Ovary (tissue), 9 donors: ENCODE measurements around the gene USP17L29. TPM values are rescaled to one million over a fixed set of nuclear protein-coding genes. Genes with fewer than 3 reads are reported as not detected.
"Not testable (repeated sequence)": the region's sequence is repeated elsewhere in the genome, so short reads cannot be mapped to it uniquely, and the experiment has no call there.

Experiments
- DNase-seq, 5 donors: peaks; one replicate each; pipeline ENCODE4 v3.0.0-alpha.2; 2019 to 2020
- H3K27ac ChIP-seq, 2 donors: fragments of 200-600 bp; one replicate each; pipeline versions ENCODE4 v1.5.1 to v1.8.0; 2019 to 2022
- H3K27me3 ChIP-seq: fragments of 200-600 bp; one replicate; pipeline ENCODE4 v1.8.0; 2022
- H3K36me3 ChIP-seq: fragments of 200-600 bp; sonication (generic); one replicate; pipeline ENCODE4 v1.5.1; 2019
- H3K4me1 ChIP-seq: one replicate; pipeline ENCODE4 v1.8.1; 2013; ENCODE audit warnings: mild to moderate bottlenecking, moderate library complexity; ENCODE audit not compliant: insufficient read depth
- H3K4me3 ChIP-seq: fragments of 200-600 bp; sonication (generic); one replicate; pipeline ENCODE4 v1.5.1; 2017
- H3K9me3 ChIP-seq, 2 donors: fragments of 200-600 bp in 1 of 2; sonication (generic) in 1 of 2; one replicate each; pipeline versions ENCODE4 v1.5.1 to v1.8.1; 2013 to 2019; ENCODE audit warnings: mild to moderate bottlenecking in 1 of 2, moderate library complexity in 1 of 2
- EP300 ChIP-seq: sonication (generic); formaldehyde crosslinking; IDR thresholded peaks from one replicate; pipeline ENCODE4 v1.6.1; 2017; ENCODE audit warnings: antibody characterized with exemption
- POLR2A ChIP-seq: fragments of 450-650 bp; IDR thresholded peaks from one replicate; pipeline ENCODE4 v1.6.1; 2017; ENCODE audit warnings: antibody characterized with exemption, mild to moderate bottlenecking, moderate library complexity
- WGBS, 3 donors: extraction: QIAGEN DNeasy Blood & Tissue Kit in 1 of 3; methylation state at CpG; one replicate each; pipeline versions ENCODE4 v1.1.5 to v1.1.7; 2013 to 2017; 5-methylcytosine and 5-hydroxymethylcytosine counted together
- intact Hi-C, 4 donors: fragments of 100-400 bp; cut with DNase I; formaldehyde crosslinking; loops; one replicate each; pipeline versions ENCODE4 v1.11.0 to v1.15.1; 2022 to 2023
- polyA plus RNA-seq, 2 donors: library from polyadenylated mRNA; stranded (reverse); fragments of 200-250 nt in 1 of 2; fragments of 350-450 nt in 1 of 2; fragmentation: Illumina TruSeq in 1 of 2; extraction: RNeasy Lipid Tissue Mini Kit (QIAGEN cat#74804) in 1 of 2; gene quantifications; one replicate each; pipeline ENCODE4 v1.2.3, GENCODE V29; 2013 to 2014
- total RNA-seq, 7 donors: library from RNA; depleted of rRNA in 2 of 7; stranded (reverse); fragments of >200 nt in 2 of 7; fragmentation: NEBNext Ultra II Directional in 3 of 7; extraction: Animal tissue kit (Norgen Biotek cat#: 25700) in 3 of 7; gene quantifications; one replicate each; pipeline versions ENCODE4 v1.1.0 to v1.2.4, GENCODE V29; 2016 to 2023
- TF ChIP-seq, protein P1 (sequence below), 3 donors: fragments of 450-650 bp in 2 of 3; fragments of 200-600 bp in 1 of 3; IDR thresholded peaks; one replicate each; pipeline versions ENCODE4 v1.5.1 to v1.8.0; 2016 to 2022; ENCODE audit warnings: antibody characterized with exemption in 3 of 3, mild to moderate bottlenecking in 1 of 3
- donor health status: DM: no; HTN: no; CAD: no; lungs with moderate emphysema.
- donor health status: DM: no; HTN: no; CAD: no.
- donor health status: Bipolar disorder and iron deficiency.
- donor health status: DM: yes; HTN: yes; CAD: no.
- donor health status: DM: no; HTN: no; CAD: no.
- donor health status: DM: yes; HTN: yes; CAD: no.

The USP17L29 gene
- total and polyA plus RNA-seq, 9 donors: not detected

DNA sequence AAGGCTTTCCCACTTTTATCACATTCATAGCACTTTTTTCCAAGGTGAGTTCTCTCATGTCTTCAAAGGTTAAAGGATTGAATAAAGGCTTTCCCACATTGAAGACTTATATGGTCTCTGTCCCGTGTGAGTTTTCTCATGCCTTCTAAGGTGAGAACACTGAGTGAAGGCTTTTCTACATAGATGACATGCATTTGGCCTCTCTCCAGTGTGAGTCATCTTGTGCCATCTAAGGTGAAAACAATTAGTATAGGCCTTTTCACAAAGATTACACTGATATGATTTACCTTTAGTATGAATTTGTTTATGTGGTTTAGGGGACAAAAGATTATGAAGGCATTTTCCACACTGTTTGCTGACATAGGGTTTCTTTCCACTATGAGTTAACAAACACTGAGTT lies 30.7 kb downstream of the USP17L29 start:
- no peak for TF ChIP-seq EP300
- no peak for TF ChIP-seq POLR2A
- TF ChIP-seq, protein P1, sequence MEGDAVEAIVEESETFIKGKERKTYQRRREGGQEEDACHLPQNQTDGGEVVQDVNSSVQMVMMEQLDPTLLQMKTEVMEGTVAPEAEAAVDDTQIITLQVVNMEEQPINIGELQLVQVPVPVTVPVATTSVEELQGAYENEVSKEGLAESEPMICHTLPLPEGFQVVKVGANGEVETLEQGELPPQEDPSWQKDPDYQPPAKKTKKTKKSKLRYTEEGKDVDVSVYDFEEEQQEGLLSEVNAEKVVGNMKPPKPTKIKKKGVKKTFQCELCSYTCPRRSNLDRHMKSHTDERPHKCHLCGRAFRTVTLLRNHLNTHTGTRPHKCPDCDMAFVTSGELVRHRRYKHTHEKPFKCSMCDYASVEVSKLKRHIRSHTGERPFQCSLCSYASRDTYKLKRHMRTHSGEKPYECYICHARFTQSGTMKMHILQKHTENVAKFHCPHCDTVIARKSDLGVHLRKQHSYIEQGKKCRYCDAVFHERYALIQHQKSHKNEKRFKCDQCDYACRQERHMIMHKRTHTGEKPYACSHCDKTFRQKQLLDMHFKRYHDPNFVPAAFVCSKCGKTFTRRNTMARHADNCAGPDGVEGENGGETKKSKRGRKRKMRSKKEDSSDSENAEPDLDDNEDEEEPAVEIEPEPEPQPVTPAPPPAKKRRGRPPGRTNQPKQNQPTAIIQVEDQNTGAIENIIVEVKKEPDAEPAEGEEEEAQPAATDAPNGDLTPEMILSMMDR (IDR thresholded peaks at IDR 0.05): no peak
- Histone ChIP-seq H3K4me1 (no peaks in the 10 kb centered on the region), H3K27me3 (no peaks in the 10 kb centered on the region), H3K9me3 (no peaks in the 10 kb centered on the region), H3K27ac (no peak overlapping the region), H3K4me3 (no peak overlapping the region), H3K36me3 (no peaks in the 10 kb centered on the region)
- no peak for DNase-seq
- 71 to 82% (median 76%) methylated on average over 1 of the region's 1 CpG for WGBS, 3 donors
- intact Hi-C loops: no loop called here

DNA sequence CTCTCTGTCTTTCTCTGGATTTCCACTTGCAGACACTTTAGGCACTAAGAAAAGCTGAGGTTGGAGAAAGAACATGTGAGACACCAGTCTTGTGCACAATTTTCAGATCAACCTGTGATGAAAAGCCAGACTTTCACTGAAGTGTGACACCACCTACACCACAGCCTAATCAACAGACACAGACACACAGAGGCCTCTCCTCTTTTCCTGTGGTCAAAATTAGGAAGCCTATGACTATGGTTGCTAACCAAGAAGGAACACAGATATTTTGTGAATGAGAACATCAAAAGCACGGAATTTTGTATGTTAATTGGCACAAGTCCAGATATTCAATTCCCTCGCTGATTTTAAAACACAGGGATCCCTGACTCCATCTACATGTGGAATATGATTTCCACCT lies 35.6 kb downstream of the USP17L29 start:
- H3K27me3 ChIP-seq, H3K9me3 ChIP-seq, H3K27ac ChIP-seq, intact Hi-C loops, H3K4me3 ChIP-seq, H3K4me1 ChIP-seq, H3K36me3 ChIP-seq, DNase-seq: not testable (repeated sequence)
- WGBS, 3 donors: 43 to 54% (median 47%) methylated on average over 2 of the region's 2 CpGs

Other genes starting within 250 kb of the USP17L29 start
- gene FAM90A26, start 183.2 kb upstream of the USP17L29 start, total RNA-seq: not detected
- not detected for gene FAM90A26, start 183.2 kb upstream of the USP17L29 start, polyA plus RNA-seq
- gene USP17L10, start 143.0 kb upstream of the USP17L29 start, total RNA-seq: not detected
- gene USP17L10, start 143.0 kb upstream of the USP17L29 start, polyA plus RNA-seq: not detected
- gene USP17L11, start 138.2 kb upstream of the USP17L29 start, total RNA-seq: under 1 TPM in 2 of 7 donors, not detected in 5; 0.15 TPM
- not detected for gene USP17L11, start 138.2 kb upstream of the USP17L29 start, polyA plus RNA-seq
- not detected for gene USP17L12, start 133.5 kb upstream of the USP17L29 start, total RNA-seq
- gene USP17L12, start 133.5 kb upstream of the USP17L29 start, polyA plus RNA-seq: not detected
- not detected for gene USP17L13, start 128.7 kb upstream of the USP17L29 start, total RNA-seq
- not detected for gene USP17L13, start 128.7 kb upstream of the USP17L29 start, polyA plus RNA-seq
- not detected for gene USP17L15, start 119.3 kb upstream of the USP17L29 start, total RNA-seq
- gene USP17L15, start 119.3 kb upstream of the USP17L29 start, polyA plus RNA-seq: not detected
- under 1 TPM in 2 of 7 donors, not detected in 5; 0.15 TPM for gene USP17L17, start 109.8 kb upstream of the USP17L29 start, total RNA-seq
- gene USP17L17, start 109.8 kb upstream of the USP17L29 start, polyA plus RNA-seq: not detected
- not detected for gene USP17L18, start 105.0 kb upstream of the USP17L29 start, total RNA-seq
- gene USP17L18, start 105.0 kb upstream of the USP17L29 start, polyA plus RNA-seq: not detected
- not detected for gene USP17L19, start 100.3 kb upstream of the USP17L29 start, total RNA-seq
- not detected for gene USP17L19, start 100.3 kb upstream of the USP17L29 start, polyA plus RNA-seq
- not detected for gene USP17L20, start 95.5 kb upstream of the USP17L29 start, total RNA-seq
- gene USP17L20, start 95.5 kb upstream of the USP17L29 start, polyA plus RNA-seq: not detected
- not detected for gene USP17L21, start 90.8 kb upstream of the USP17L29 start, total RNA-seq
- gene USP17L21, start 90.8 kb upstream of the USP17L29 start, polyA plus RNA-seq: not detected
- not detected for gene USP17L22, start 86.0 kb upstream of the USP17L29 start, total RNA-seq
- gene USP17L22, start 86.0 kb upstream of the USP17L29 start, polyA plus RNA-seq: not detected
- not detected for gene USP17L24, start 28.5 kb upstream of the USP17L29 start, total RNA-seq
- not detected for gene USP17L24, start 28.5 kb upstream of the USP17L29 start, polyA plus RNA-seq
- not detected for gene USP17L25, start 23.7 kb upstream of the USP17L29 start, total RNA-seq
- gene USP17L25, start 23.7 kb upstream of the USP17L29 start, polyA plus RNA-seq: not detected
- not detected for gene USP17L26, start 19.0 kb upstream of the USP17L29 start, total RNA-seq
- not detected for gene USP17L26, start 19.0 kb upstream of the USP17L29 start, polyA plus RNA-seq
- gene USP17L5, start 14.2 kb upstream of the USP17L29 start, total RNA-seq: not detected
- gene USP17L5, start 14.2 kb upstream of the USP17L29 start, polyA plus RNA-seq: not detected
- gene USP17L27, start 9.5 kb upstream of the USP17L29 start, total RNA-seq: not detected
- gene USP17L27, start 9.5 kb upstream of the USP17L29 start, polyA plus RNA-seq: not detected
- gene USP17L28, start 4.7 kb upstream of the USP17L29 start, total RNA-seq: not detected
- not detected for gene USP17L28, start 4.7 kb upstream of the USP17L29 start, polyA plus RNA-seq
- not detected for gene USP17L30, start 9.5 kb downstream of the USP17L29 start, total RNA-seq
- not detected for gene USP17L30, start 9.5 kb downstream of the USP17L29 start, polyA plus RNA-seq
- gene DEFB131A, start 90.8 kb downstream of the USP17L29 start, total RNA-seq: not detected
- not detected for gene DEFB131A, start 90.8 kb downstream of the USP17L29 start, polyA plus RNA-seq